Measurements from ENCODE around the gene DNAJC5.

DNA sequence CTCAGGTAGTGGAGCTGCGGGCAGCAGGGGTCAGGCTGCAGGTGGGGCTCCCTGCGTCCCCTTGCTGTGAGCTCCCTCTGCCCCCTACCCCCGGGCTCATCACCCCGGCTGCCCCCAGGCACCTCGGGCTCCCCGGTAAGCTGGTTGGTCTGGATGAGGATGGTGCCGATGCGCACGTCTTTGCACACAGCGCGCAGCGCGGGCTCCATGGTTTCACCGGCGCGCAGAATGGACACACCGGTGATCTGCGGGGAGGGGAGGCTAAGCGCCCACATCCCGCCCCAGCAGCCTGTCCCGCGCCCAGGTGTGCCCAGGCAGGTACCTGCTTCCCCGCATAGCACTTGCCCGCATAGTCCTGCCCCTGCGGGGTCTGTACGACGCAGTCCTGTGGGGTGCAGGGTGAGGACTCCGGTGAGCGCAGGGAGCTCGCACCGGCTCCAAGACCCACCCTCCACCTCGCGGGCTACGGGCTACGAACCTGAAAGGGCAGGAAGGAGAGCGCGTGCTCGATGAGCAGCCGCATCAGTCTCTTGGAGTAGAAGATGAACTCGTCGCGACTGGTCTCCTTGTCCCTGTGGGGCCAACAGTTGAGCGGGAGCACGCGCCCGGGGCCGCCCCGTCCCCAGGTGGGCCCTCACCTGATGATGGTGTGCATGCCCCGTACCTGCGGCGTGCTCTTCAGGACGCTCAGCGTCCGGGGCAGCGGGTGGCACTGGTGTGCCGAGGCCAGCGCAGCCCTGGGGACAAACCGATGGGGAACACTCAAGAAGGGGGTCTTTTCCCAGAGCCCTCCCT lies 45.7 kb downstream of the DNAJC5 start:
- TF ChIP-seq, protein P1, sequence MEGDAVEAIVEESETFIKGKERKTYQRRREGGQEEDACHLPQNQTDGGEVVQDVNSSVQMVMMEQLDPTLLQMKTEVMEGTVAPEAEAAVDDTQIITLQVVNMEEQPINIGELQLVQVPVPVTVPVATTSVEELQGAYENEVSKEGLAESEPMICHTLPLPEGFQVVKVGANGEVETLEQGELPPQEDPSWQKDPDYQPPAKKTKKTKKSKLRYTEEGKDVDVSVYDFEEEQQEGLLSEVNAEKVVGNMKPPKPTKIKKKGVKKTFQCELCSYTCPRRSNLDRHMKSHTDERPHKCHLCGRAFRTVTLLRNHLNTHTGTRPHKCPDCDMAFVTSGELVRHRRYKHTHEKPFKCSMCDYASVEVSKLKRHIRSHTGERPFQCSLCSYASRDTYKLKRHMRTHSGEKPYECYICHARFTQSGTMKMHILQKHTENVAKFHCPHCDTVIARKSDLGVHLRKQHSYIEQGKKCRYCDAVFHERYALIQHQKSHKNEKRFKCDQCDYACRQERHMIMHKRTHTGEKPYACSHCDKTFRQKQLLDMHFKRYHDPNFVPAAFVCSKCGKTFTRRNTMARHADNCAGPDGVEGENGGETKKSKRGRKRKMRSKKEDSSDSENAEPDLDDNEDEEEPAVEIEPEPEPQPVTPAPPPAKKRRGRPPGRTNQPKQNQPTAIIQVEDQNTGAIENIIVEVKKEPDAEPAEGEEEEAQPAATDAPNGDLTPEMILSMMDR (IDR thresholded peaks at IDR 0.05; ENCODE audit: low read depth, low read length, poor library complexity, severe bottlenecking) = no peak
- no peak for TF ChIP-seq EZH2phosphoT487 (IDR thresholded peaks at IDR 0.05; ENCODE audit: borderline replicate concordance, low read length)

Data from DOHH2 (cell line).